Vagina (tissue), 2 donors: ENCODE results near the gene BCKDK.

Source experiments
- POLR2A ChIP-seq, 2 donors: fragments of 450-650 bp; IDR thresholded peaks; one replicate each; pipeline ENCODE4 v1.6.1; 2017; ENCODE audit warnings: antibody characterized with exemption in 2 of 2, mild to moderate bottlenecking in 2 of 2, moderate library complexity in 2 of 2
- POLR2AphosphoS5 ChIP-seq, 2 donors: sonication (generic); formaldehyde crosslinking; IDR thresholded peaks; one replicate each; pipeline ENCODE4 v1.9.0; 2017; ENCODE audit warnings: antibody characterized with exemption in 2 of 2, mild to moderate bottlenecking in 2 of 2, low read depth in 1 of 2; ENCODE audit not compliant: insufficient read depth in 1 of 2
- TF ChIP-seq, protein P1 (sequence below), 3 experiments: fragments of 450-650 bp in 2 of 3; fragments of 200-600 bp in 1 of 3; sonication (generic) in 1 of 3; IDR thresholded peaks; one replicate each; pipeline ENCODE4 v1.5.1; 2017 to 2019; ENCODE audit warnings: antibody characterized with exemption in 3 of 3, mild to moderate bottlenecking in 2 of 3, moderate library complexity in 2 of 3

- TF ChIP-seq, protein P1, sequence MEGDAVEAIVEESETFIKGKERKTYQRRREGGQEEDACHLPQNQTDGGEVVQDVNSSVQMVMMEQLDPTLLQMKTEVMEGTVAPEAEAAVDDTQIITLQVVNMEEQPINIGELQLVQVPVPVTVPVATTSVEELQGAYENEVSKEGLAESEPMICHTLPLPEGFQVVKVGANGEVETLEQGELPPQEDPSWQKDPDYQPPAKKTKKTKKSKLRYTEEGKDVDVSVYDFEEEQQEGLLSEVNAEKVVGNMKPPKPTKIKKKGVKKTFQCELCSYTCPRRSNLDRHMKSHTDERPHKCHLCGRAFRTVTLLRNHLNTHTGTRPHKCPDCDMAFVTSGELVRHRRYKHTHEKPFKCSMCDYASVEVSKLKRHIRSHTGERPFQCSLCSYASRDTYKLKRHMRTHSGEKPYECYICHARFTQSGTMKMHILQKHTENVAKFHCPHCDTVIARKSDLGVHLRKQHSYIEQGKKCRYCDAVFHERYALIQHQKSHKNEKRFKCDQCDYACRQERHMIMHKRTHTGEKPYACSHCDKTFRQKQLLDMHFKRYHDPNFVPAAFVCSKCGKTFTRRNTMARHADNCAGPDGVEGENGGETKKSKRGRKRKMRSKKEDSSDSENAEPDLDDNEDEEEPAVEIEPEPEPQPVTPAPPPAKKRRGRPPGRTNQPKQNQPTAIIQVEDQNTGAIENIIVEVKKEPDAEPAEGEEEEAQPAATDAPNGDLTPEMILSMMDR (IDR thresholded peaks at IDR 0.05) = no peak
- TF ChIP-seq POLR2A (IDR thresholded peaks at IDR 0.05) (no peak), POLR2AphosphoS5 (IDR thresholded peaks at IDR 0.05; ENCODE audit: insufficient read depth in 1 of 2, low read depth in 1 of 2) (no peak)
These were observed 790 bp downstream of the BCKDK start for GRCh38 chr16:31108794-31109558.
